GM12864 (cell line): Measurements from ENCODE around the gene NR2F1-AS1.

Experiments
- DNase-seq: peaks from one replicate; pipeline ENCODE4 v3.0.0-alpha.2; 2011; ENCODE audit warnings: low read depth
- H3K4me3 ChIP-seq: 2 replicates; pipeline ENCODE4 v1.5.1; 2011; ENCODE audit warnings: mild to moderate bottlenecking, low read depth, low read length, control low read depth
- TF ChIP-seq, protein P1 (sequence below): IDR thresholded peaks from 2 replicates; pipeline ENCODE4 v1.5.1; 2011; ENCODE audit warnings: low read depth, mild to moderate bottlenecking, moderate library complexity, low read length, control low read depth, inconsistent platforms; ENCODE audit errors: missing control alignments

Gene NR2F1-AS1

DNA sequence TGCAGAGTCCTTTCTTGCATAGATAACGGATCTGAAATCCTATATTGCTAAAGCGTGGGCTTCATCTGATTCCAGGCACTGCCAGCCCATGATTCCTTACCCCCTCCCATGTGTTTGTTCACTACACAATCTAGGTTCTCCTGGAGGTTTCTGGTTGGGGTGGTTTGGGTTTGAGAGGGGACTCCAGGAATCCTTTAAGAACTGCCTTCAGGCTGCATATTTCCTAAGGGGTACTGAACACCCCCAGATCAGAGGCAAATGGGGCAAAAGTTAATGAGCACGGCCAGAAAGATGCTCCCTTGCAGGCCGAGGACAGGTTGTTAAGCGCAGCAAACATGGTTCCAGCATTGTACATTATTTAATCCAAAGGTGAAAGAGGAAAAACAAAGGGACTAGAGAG lies 11.9 kb upstream of the NR2F1-AS1 start:
- no peak overlapping the region for H3K4me3 ChIP-seq
- TF ChIP-seq, protein P1, sequence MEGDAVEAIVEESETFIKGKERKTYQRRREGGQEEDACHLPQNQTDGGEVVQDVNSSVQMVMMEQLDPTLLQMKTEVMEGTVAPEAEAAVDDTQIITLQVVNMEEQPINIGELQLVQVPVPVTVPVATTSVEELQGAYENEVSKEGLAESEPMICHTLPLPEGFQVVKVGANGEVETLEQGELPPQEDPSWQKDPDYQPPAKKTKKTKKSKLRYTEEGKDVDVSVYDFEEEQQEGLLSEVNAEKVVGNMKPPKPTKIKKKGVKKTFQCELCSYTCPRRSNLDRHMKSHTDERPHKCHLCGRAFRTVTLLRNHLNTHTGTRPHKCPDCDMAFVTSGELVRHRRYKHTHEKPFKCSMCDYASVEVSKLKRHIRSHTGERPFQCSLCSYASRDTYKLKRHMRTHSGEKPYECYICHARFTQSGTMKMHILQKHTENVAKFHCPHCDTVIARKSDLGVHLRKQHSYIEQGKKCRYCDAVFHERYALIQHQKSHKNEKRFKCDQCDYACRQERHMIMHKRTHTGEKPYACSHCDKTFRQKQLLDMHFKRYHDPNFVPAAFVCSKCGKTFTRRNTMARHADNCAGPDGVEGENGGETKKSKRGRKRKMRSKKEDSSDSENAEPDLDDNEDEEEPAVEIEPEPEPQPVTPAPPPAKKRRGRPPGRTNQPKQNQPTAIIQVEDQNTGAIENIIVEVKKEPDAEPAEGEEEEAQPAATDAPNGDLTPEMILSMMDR: no peak
- no peak for DNase-seq

DNA sequence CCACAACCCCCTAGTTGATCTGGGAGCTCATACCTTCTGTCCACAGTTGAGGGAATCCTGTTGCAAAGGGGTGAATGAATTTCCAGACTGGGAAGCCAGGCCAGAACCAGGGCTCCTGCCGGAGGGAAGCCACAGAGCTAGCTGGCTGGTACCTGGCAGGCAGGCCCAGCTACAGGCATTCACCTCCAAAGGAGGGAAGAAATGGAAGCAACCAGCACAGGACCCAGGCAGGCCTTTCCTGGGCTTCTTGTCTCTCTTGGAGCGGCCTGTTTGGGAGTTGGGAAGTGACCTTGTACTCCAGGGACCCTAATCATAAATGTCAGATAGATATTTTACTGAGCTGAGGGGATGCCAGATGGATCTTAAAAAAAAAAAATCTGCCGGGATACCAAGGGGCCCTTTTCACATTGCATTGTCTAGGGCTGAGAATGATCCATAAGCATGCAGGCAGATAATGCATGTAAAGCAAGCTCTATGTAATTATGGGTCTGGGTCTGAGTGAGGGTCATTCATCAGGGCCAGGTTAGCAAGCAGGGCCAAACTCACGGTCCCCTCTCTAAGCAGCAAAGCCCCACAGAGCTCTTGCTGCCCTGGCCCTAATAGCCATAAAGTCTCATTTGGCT lies 10.4 kb upstream of the NR2F1-AS1 start:
- TF ChIP-seq, protein P1: no peak
- DNase-seq: no peak
- H3K4me3 ChIP-seq: no peak overlapping the region

DNA sequence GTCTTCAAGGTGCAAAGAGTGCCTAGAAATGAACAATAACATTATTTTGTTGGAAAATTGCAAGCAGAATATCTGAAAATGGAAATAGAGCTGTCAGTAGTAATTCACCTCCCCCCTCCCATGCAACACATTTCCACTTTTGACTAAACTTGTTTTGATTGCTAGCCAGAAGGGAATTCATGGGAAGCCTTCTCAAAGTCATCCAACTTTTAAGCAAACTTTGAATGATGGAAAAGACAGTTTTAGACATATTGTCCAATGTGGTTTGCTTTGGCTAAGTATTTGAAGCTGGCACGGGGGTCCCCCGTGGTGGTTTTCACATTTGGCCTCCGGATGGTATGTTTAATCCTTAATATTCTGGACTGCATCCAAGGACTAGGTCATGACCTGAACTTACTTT lies 9.5 kb upstream of the NR2F1-AS1 start:
- no peak overlapping the region for H3K4me3 ChIP-seq
- DNase-seq: no peak
- TF ChIP-seq, protein P1: no peak

DNA sequence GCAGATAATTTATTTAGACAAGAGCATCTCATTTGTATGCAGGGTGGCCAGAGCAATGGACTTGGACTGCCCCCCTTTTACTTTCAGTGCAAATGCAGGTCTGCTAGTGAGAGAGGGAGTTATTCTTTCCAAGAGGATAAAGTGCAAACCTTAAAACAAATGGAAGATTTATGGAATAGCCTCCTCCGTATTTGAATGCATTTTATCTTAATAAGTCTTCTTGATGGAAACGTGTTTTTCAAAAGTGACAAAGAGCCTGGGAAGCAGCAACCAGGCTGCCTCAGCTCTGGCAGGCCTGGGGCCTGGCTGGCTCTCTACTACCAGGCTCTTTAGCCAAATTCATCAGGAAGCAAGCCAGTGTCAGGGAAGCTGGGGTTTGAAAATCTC lies 8.8 kb upstream of the NR2F1-AS1 start:
- DNase-seq: no peak
- H3K4me3 ChIP-seq: no peak overlapping the region
- TF ChIP-seq, protein P1: no peak

DNA sequence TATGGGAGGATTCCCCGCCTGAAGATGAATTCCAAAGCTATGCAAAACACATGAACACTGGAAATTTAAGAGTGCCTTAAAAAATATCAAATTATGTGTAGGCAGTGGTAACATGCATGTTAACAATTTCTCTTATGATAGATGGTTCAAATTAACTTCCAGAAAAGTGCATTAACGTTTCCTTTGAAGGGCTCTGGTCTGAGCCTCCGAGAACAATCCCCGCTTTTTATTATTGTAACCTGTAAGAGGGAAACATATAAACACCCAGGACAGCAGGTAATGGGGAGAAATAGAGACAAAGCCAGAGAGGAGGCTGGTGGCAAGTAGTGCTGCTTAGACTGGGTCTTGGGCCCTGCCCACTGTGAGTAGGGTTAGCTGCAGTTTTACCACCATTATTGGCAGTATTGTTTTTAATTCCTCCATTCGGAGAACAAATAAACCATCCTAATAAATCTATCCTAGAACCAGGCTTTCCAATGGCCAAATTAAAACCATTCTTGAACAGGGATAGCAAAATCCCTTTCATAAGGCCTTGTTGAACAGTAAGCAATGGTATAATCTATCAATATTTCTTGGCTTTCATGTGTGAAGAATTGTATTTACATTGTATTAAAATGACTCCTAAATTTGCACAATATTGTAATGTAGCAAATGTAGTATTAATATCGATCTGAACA lies 8.3 kb upstream of the NR2F1-AS1 start:
- DNase-seq: no peak
- no peak overlapping the region for H3K4me3 ChIP-seq
- TF ChIP-seq, protein P1: no peak

DNA sequence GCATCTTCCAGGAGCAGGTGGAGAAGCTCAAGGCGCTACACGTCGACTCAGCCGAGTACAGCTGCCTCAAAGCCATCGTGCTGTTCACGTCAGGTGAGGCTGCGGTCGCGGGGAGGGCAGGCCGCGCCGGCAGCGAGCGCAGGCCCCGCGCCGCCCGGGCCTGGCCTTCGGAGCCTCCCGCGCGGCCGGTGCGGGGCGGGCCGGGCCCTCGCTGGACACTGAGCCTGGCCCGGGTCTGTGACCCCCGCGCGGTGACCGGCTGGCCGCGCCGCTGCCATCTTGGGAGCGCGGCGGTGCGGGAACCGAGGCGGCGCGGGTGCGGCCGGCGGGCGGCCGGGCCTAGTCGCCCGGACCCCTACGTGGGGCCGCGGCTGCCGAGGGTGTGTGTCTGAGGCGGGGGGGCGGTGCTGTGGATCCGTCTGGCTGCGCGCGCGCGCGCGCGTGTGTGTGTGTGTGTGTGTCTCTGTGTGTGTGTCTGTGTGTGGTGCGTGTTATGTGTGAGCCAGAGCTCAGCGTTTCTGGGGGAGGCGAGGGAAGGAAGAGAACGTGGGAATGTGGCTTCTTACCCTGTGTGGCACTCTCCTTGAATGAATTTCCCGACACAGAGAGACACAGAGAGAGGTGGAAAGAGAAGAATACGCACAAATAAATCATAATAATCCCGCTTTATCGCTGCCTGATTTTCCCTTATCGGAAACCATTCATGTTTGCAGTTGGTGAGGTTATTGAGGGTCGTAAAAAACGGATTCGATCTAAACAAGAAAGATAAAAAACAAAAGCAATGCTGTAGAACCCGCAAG lies 7.5 kb upstream of the NR2F1-AS1 start:
- DNase-seq: no peak
- TF ChIP-seq, protein P1: no peak
- H3K4me3 ChIP-seq: no peak overlapping the region
